ENCODE results near the gene ARPC5.

ARPC5 gene

DNA sequence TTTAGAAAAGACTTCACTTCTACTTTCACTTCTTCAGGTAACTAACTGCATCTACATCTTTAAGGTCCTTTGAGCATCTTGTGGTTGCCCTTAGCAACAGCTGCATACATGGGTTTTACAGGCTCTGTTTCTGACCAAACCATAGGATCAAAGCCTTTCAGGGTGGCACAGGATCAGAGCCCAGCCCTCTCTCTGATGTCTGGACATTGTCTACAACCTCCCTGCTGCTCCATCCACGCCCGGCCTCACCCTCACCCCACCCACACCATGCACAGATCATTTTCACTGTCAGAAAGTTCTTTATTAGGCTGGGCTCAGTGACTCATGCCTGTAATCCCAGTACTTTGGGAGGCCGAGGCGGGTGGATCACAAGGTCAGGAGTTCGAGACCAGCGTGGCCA lies 50.5 kb downstream of the ARPC5 start:
- no peak for DNase-seq (ENCODE audit: low read depth)

DNA sequence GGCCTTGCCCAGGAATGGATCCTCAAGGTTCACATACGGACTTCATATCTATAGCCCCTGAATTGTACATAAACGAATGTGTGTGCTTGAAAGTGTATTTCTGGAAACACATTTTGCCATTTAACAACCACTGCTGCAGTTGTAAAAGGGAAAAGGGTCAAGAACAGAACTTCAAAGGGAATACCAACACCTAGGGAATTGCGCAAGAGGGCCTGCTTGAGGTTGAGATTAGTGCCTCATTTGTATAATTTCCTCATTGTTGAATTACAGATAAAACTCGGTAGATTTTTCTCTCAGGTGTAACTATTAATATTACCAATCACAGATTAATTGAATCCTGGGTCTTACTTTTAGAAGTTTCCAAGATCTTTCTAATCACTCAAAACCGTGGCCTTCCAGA lies 51.4 kb downstream of the ARPC5 start:
- DNase-seq (ENCODE audit: low read depth) = no peak

DNA sequence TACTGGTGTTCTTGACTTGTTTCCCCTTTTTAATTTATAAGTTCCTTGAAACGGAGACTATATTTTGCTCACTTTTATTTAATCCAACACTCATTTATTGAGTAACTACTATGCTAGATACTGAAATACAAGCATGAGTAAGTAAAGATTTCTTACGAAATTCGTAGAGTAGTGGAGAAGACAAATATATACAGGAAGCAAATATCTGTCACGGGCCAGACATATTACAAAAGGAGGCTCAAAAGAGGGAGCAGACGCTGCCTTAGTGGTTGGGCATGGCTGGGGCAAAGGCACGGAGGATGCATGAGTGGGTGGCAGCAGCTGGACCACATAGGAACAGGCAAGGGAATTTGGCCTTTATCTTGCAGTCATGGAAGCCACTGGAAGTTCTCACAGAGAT lies 52.1 kb downstream of the ARPC5 start:
- DNase-seq (ENCODE audit: low read depth) = peak; percentile 69

DNA sequence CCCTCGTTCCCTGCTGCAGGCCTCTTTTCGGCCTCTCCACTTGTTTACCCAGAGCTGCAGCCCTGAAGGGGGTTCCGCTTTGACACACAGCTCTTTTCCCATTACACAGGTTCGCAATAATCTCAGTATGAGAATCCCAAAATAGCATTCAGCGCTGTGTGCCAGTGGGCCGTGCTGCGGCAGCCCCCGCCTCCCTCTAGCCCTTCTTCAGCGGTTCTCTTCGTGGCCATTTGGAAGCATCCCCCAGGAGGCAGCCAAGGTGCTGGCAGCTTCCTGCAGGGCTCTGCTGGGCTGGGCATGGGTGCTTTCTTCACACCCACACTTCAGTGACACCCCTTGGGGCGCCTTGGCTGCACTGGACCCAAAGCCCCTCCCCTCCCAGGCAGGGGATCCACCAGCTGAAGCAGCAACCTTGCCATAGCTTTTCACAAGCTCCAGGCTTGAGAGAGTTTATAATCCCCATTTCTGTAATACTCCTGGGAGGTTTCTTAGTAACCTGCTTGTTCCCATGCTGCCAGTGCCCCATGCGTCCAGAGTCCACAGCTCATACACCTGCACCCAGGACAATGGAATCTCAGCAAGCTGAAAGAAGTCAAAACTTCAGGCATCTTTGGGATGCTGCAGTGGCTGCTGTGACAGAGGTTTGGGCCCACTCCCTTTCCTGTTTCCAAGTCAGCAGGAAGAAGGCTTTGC lies 53.4 kb downstream of the ARPC5 start:
- no peak for DNase-seq (ENCODE audit: low read depth)

DNA sequence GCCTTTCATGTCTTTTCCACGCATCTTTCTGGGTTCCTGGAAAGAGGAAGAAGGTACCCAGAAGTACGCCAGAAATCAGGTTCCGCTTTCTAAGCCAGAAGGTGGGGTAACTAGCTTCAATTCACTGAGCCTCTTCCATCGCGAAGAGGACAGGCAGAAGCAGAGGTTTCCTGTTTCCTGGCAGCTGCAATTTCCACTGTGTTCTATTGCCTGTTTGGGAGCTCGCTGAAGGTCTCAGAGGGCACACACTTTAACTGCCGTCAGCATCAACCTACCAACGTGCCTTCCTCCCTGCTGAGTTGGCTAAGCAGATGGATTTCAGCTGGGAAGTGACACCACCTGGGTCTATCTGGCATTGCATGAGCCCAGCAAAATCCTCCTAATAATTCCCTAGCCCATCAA lies 55.3 kb downstream of the ARPC5 start:
- DNase-seq (ENCODE audit: low read depth) = no peak

DNA sequence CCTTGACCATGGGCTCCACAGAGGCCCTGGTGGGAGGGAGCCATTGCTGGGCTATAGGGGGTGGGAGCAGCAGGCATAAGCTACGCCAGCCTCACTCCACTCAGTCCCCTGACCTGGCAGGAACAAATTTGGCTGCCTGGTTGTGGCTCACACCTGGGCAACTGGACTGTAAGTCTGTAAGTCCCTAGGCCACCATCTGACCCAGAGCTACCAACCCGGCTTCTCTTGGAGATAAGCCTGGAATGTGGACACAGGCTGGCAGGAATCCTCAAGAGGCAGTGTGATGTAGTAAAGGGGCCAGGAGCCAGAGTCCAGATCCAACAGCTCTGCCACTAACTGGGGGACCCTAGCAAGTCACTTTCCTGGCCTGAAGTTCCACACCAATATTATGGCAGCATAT lies 56.7 kb downstream of the ARPC5 start:
- no peak for DNase-seq (ENCODE audit: low read depth)

DNA sequence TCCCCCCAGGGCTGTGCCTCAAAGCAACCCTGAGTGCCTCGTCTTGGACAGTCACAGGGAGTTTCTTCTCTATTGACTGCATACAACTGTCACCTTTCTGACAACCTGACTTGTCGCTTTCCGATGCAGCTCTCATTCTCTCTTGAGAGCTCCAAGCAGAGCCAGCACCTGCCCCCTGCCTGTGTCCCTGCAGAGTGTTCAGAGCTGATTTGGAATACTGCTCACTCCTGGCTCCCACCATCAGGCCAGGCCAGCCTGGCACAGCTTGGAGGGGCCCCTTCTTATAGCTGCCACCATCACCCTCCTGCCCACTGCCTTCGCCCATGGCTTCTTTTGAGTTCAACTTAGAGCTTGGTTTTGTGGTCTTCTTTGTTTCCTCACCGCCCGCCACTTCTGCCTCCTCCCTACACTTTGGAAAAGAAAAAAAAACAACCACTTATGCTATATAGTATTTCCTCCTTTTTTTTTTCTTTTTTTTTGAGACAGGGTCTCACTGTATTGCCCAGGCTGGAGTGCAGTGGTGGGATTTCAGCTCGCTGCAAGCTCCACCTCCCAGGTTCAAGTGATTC lies 57.6 kb downstream of the ARPC5 start:
- DNase-seq (ENCODE audit: low read depth) = no peak

DNA sequence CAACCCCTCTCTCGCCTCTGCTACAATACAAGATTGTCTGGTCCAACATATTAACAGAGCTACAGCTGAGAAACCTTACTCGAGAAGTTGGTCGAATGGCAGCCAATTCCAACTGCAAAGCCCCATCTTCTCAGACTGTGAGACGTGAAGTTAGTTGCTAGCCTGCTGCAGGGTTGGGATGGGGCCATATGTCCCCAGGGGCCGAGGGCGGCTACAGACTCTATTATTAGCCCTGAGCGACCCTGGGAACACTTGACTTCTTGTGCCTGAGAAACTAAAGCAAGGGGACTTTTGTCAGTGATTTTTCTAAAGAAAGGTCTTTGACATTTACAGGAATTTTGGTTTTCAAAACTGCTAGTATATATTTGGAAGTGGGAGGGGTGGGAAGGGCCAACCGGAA lies 59.0 kb downstream of the ARPC5 start:
- DNase-seq (ENCODE audit: low read depth) = no peak

DNA sequence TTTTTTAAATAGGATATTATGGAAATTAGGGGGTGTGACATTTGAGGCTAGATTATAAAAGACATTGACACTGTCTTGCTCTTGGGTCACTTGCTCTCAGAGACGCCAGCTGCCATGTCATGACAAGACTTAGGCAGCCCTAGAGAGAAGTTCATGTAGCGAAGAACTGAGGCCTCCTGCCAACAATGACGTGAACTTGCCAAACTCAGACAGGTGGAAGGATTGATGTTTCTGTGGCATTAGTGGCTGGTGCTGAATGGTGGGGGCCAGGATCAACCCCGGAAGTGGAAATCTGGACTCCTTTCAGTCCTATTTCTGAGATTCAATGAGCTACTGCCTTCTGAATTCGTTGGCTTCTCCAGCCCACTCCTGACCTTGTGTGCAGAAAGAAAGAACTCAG lies 60.0 kb downstream of the ARPC5 start:
- no peak for DNase-seq (ENCODE audit: low read depth)

DNA sequence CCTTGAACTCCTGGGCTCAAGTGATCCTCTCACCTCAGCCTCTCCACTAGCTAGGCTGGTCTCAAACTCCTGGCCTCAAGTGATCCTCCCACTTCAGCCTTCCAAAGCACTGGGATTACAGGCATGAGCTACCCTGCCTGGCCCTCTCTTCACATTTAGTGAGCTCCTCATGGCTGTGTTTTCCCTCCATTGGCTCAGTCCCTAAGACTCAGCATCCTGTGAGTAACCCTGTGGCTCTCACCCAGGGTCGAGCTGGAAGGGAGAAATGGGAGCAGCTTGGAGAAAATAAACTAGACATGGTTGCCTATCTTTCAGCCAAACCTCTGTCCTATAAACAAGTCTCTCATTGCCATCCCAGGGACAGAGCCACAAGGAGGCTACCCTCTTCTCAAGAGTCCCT lies 62.9 kb downstream of the ARPC5 start:
- no peak for DNase-seq (ENCODE audit: low read depth)

DNA sequence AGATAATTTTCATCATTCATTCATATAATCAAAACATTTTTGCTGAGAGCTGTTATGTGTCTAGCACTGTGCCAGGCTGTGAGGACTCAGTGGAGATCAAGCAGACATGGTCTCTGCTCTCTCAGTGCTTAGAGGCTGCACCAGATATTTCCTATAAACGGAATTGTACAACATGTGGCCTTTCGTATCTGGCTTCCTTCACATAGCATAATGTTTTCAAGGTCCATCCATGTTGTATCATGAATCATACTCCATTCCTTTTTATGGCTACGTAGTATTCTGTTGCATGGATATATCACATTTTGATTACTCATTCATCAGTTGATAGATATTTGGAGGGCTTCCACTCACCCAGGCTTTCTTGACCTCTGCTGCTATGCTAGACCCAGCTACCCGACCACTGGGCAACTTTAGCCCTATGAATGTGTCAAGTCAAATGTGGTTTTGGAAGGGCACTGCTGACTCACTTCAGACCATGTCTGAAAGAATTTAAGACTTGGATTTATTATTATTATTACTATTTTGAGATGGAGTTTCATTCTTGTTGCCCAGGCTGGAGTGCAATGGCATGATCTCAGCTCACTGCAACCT lies 63.8 kb downstream of the ARPC5 start:
- DNase-seq (ENCODE audit: low read depth) = peak; percentile 17

All from iris pigment epithelial cell (primary cell).